ENCODE data around the gene TNFSF9.

The TNFSF9 gene

DNA sequence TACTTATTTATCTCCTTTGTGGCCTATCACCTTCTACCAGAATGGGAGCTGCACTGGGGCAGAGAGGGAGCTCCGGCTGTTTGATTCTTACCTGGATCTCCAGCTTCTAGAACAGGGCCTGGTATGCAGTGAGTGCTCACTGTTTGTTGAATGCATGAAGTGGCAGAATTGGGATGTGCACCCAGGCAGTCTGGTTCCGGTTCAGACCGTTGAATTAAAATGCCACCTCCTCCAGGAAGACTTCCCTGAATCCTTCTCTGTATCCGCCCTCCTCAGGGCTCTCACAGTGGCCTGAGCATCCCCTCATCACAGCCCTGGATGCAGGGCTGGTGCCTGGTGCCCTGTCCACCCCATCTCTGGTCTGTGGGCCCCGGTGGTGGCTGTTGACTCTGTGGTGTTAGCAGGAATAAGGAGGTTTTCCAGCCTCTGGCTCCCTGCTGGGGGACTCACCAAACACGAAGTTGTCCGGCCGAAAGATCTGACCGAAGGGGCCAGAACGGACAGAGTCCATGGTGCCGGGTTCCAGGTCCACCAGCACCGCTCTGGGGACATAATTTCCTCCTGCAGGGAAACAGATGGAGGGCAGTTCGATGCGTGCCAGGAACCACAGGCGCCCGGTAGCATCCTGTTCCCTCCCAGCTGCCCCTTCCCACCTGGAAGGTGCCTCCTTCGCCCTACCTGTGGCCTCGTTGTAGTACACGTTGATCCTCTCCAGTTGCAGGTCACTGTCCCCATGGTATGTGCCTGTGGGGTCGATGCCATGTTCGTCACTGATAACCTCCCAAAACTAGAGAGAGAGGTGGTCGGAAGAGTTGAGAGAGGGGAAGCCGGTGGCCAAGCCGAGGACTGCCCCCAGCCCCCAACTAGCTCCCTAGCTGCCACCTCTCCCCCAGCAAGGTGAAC lies 29.7 kb upstream of the TNFSF9 start (continued):
- TF ChIP-seq, protein P1, sequence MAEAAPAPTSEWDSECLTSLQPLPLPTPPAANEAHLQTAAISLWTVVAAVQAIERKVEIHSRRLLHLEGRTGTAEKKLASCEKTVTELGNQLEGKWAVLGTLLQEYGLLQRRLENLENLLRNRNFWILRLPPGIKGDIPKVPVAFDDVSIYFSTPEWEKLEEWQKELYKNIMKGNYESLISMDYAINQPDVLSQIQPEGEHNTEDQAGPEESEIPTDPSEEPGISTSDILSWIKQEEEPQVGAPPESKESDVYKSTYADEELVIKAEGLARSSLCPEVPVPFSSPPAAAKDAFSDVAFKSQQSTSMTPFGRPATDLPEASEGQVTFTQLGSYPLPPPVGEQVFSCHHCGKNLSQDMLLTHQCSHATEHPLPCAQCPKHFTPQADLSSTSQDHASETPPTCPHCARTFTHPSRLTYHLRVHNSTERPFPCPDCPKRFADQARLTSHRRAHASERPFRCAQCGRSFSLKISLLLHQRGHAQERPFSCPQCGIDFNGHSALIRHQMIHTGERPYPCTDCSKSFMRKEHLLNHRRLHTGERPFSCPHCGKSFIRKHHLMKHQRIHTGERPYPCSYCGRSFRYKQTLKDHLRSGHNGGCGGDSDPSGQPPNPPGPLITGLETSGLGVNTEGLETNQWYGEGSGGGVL (tag by site-specific recombination; IDR thresholded peaks at IDR 0.05), result no peak

DNA sequence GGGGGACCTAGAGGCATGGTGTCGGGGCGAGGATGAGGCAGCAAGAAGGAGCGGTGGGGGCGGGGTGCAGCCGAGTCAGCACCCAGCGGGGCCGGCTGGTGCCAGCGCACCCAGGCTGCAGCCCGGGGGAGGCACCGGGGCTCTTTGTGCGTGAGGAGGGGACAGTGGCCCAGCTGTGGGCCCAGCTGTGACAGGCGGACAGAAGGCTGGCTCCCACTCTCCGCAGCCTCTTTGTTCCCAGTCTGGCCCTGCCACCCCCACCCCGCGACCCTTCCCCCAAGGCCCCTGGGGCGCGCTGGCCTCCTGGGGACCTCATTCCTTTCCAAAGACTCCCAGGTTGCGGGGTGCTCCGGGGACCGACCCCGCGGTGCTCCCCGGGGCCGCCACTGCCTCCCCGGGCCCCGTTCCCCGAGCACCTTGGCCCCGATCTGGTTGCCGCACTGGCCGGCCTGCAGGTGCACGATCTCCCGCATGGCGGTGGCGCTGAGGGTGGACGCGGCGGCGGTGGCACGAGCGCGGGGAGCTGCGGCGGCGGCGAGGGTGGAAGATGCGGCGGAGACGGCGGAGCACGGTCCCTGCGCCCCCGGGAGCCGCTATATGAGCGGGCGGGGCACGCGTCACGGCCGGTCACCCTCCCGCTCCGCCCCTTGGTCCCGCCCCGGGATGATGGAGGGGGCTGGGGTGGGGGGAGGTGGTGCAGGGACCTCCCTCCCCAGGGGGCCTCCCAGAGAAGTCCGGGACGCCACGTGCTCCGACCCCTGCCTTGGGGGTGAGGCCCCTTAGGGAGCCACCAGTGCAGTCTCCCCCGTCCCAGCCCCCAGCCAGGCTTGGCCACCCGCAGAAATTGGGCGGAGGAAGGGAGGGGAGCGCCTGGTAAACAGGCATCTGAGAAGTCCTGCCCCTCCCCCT lies 28.8 kb upstream of the TNFSF9 start, which contains the start of gene TUBB4A:
Gene TUBB4A (minus strand): TSS at position 570 of the 909 bp plus-strand sequence. CDS start 97 bp downstream, at position 473.
- no peaks in the 10 kb centered on the region for H3K9me3 ChIP-seq (ENCODE audit: control insufficient read depth, insufficient read depth, low read depth, low read length)
- ChIA-PET CTCF (no interaction called here), POLR2A (interaction anchor here (0.6 kb wide), 1 partner anchor 15 kb away, joined by 4 read pairs; no protein-coding TSS in a partner anchor)
- H3K4me3 ChIP-seq (ENCODE audit: low read depth, low read length), result peak within 1 kb of the TSS; percentile 42
- H3K36me3 ChIP-seq (ENCODE audit: control insufficient read depth in 2 of 2, insufficient read depth in 1 of 2, low read length in 2 of 2), result no peaks in the 10 kb centered on the region; a peak in 1 of 3 replicates
- H3K4me1 ChIP-seq (ENCODE audit: control insufficient read depth, insufficient read depth, low read length), result no peaks in the 10 kb centered on the region; the same call in 1 of the 2 replicates
- H3K27ac ChIP-seq (ENCODE audit: extremely low read depth, low read depth, low read length), result no peak within 1 kb of the TSS
- TF ChIP-seq ZNF510 (tag by site-specific recombination; IDR thresholded peaks at IDR 0.05; ENCODE audit: insufficient replicate concordance) (no peak), ZNF16 (tag by site-specific recombination; IDR thresholded peaks at IDR 0.05; ENCODE audit: low read depth) (no peak), ZNF791 (tag by site-specific recombination; IDR thresholded peaks at IDR 0.05) (no peak), ZNF76 (tag by site-specific recombination; IDR thresholded peaks at IDR 0.05; ENCODE audit: borderline replicate concordance, low read depth) (0 out of 2 replicates have a peak, but pooled peaks have one; percentile 21), OVOL3 (tag by site-specific recombination; IDR thresholded peaks at IDR 0.05) (no peak), ZNF48 (tag by site-specific recombination; IDR thresholded peaks at IDR 0.05) (no peak), ZIC2 (tag by site-specific recombination; IDR thresholded peaks at IDR 0.05) (peak; percentile 68), ZNF514 (tag by site-specific recombination; IDR thresholded peaks at IDR 0.05) (no peak), SETDB1 (IDR thresholded peaks at IDR 0.05; ENCODE audit: insufficient read length, low read length) (no peak), ZNF302 (tag by site-specific recombination; IDR thresholded peaks at IDR 0.05; ENCODE audit: low read depth) (no peak), ZNF350 (tag by site-specific recombination; IDR thresholded peaks at IDR 0.05) (no peak), ZNF423 (tag by site-specific recombination; IDR thresholded peaks at IDR 0.05) (peak; percentile 91), ZNF629 (tag by site-specific recombination; IDR thresholded peaks at IDR 0.05) (0 out of 2 replicates have a peak, but pooled peaks have one; percentile 20), BCL11A (tag by site-specific recombination; IDR thresholded peaks at IDR 0.05; ENCODE audit: low read depth) (peak; percentile 36; the same call in 1 of the 2 replicates), ZNF585B (tag by site-specific recombination; IDR thresholded peaks at IDR 0.05) (no peak), ZNF521 (tag by site-specific recombination; IDR thresholded peaks at IDR 0.05) (no peak), ZBTB17 (tag by site-specific recombination; IDR thresholded peaks at IDR 0.05) (no peak), HOXA7 (CRISPR knock-in tag; IDR thresholded peaks at IDR 0.05; ENCODE audit: borderline replicate concordance) (no peak), ZNF140 (tag by site-specific recombination; IDR thresholded peaks at IDR 0.05) (no peak), EGR2 (tag by site-specific recombination; IDR thresholded peaks at IDR 0.05; ENCODE audit: low read depth) (peak; percentile 58)
- TF ChIP-seq, protein P2, sequence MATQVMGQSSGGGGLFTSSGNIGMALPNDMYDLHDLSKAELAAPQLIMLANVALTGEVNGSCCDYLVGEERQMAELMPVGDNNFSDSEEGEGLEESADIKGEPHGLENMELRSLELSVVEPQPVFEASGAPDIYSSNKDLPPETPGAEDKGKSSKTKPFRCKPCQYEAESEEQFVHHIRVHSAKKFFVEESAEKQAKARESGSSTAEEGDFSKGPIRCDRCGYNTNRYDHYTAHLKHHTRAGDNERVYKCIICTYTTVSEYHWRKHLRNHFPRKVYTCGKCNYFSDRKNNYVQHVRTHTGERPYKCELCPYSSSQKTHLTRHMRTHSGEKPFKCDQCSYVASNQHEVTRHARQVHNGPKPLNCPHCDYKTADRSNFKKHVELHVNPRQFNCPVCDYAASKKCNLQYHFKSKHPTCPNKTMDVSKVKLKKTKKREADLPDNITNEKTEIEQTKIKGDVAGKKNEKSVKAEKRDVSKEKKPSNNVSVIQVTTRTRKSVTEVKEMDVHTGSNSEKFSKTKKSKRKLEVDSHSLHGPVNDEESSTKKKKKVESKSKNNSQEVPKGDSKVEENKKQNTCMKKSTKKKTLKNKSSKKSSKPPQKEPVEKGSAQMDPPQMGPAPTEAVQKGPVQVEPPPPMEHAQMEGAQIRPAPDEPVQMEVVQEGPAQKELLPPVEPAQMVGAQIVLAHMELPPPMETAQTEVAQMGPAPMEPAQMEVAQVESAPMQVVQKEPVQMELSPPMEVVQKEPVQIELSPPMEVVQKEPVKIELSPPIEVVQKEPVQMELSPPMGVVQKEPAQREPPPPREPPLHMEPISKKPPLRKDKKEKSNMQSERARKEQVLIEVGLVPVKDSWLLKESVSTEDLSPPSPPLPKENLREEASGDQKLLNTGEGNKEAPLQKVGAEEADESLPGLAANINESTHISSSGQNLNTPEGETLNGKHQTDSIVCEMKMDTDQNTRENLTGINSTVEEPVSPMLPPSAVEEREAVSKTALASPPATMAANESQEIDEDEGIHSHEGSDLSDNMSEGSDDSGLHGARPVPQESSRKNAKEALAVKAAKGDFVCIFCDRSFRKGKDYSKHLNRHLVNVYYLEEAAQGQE (tag by site-specific recombination; IDR thresholded peaks at IDR 0.05), result no peak
- TF ChIP-seq, protein P3, sequence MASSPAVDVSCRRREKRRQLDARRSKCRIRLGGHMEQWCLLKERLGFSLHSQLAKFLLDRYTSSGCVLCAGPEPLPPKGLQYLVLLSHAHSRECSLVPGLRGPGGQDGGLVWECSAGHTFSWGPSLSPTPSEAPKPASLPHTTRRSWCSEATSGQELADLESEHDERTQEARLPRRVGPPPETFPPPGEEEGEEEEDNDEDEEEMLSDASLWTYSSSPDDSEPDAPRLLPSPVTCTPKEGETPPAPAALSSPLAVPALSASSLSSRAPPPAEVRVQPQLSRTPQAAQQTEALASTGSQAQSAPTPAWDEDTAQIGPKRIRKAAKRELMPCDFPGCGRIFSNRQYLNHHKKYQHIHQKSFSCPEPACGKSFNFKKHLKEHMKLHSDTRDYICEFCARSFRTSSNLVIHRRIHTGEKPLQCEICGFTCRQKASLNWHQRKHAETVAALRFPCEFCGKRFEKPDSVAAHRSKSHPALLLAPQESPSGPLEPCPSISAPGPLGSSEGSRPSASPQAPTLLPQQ (tag by site-specific recombination; IDR thresholded peaks at IDR 0.05), result peak; percentile 49; the same call in 1 of the 2 replicates
- TF ChIP-seq, protein P4, sequence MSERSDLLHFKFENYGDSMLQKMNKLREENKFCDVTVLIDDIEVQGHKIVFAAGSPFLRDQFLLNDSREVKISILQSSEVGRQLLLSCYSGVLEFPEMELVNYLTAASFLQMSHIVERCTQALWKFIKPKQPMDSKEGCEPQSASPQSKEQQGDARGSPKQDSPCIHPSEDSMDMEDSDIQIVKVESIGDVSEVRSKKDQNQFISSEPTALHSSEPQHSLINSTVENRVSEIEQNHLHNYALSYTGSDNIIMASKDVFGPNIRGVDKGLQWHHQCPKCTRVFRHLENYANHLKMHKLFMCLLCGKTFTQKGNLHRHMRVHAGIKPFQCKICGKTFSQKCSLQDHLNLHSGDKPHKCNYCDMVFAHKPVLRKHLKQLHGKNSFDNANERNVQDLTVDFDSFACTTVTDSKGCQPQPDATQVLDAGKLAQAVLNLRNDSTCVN (tag by site-specific recombination; optimal IDR thresholded peaks at IDR 0.05), result peak; percentile 81
- TF ChIP-seq, protein P5, sequence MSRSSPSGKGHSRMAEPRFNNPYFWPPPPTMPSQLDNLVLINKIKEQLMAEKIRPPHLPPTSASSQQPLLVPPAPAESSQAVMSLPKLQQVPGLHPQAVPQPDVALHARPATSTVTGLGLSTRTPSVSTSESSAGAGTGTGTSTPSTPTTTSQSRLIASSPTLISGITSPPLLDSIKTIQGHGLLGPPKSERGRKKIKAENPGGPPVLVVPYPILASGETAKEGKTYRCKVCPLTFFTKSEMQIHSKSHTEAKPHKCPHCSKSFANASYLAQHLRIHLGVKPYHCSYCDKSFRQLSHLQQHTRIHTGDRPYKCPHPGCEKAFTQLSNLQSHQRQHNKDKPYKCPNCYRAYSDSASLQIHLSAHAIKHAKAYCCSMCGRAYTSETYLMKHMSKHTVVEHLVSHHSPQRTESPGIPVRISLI (tag by site-specific recombination; IDR thresholded peaks at IDR 0.05), result no peak
